Trophoblast cell (in vitro differentiated cells and primary cell): ENCODE data around the gene RNF19B.

Source experiments
- DNase-seq, 2 donors: peaks; one replicate each; pipeline ENCODE4 v3.0.0-alpha.2; 2016
- H2AFZ ChIP-seq: 2 replicates; pipeline ENCODE4 v1.6.1; 2013; ENCODE audit warnings: low read length, moderate library complexity, mild to moderate bottlenecking; ENCODE audit not compliant: insufficient read depth, poor library complexity
- H2AK5ac ChIP-seq: 2 replicates; pipeline ENCODE4 v1.6.1; 2013; ENCODE audit warnings: mild to moderate bottlenecking, low read length
- H2BK120ac ChIP-seq: 2 replicates; pipeline ENCODE4 v1.6.1; 2013; ENCODE audit warnings: low read length, mild to moderate bottlenecking, moderate library complexity; ENCODE audit not compliant: insufficient read depth, poor library complexity
- H2BK12ac ChIP-seq: 2 replicates; pipeline ENCODE4 v1.6.1; 2013; ENCODE audit warnings: mild to moderate bottlenecking, low read length, moderate library complexity
- H2BK5ac ChIP-seq: 2 replicates; pipeline ENCODE4 v1.6.1; 2013; ENCODE audit warnings: low read length, low read depth, moderate library complexity, mild to moderate bottlenecking; ENCODE audit not compliant: poor library complexity
- H3K14ac ChIP-seq: 2 replicates; pipeline ENCODE4 v1.6.1; 2013; ENCODE audit warnings: mild to moderate bottlenecking, low read length
- H3K18ac ChIP-seq: 2 replicates; pipeline ENCODE4 v1.6.1; 2013; ENCODE audit warnings: mild to moderate bottlenecking, low read length
- H3K23ac ChIP-seq: 2 replicates; pipeline ENCODE4 v1.6.1; 2013; ENCODE audit warnings: low read length
- H3K27ac ChIP-seq: 2 replicates; pipeline ENCODE4 v1.5.1; 2013; ENCODE audit warnings: low read depth, mild to moderate bottlenecking, inconsistent platforms, low read length, moderate library complexity
- H3K27me3 ChIP-seq: 2 replicates; pipeline ENCODE4 v1.6.1; 2013; ENCODE audit warnings: inconsistent platforms, mild to moderate bottlenecking, low read length, moderate library complexity; ENCODE audit not compliant: insufficient read depth
- H3K36me3 ChIP-seq, 2 experiments: 1 replicate in 1 of 2; 2 replicates in 1 of 2; pipeline ENCODE4 v1.6.1; 2013; ENCODE audit warnings: low read length in 2 of 2, mild to moderate bottlenecking in 2 of 2, moderate library complexity in 1 of 2; ENCODE audit not compliant: insufficient read depth in 2 of 2, control insufficient read depth in 1 of 2
- H3K4ac ChIP-seq: 2 replicates; pipeline ENCODE4 v1.6.1; 2013; ENCODE audit warnings: low read depth, mild to moderate bottlenecking, low read length, moderate library complexity
- H3K4me1 ChIP-seq, 2 experiments: 1 replicate in 1 of 2; 2 replicates in 1 of 2; pipeline ENCODE4 v1.6.1; 2013; ENCODE audit warnings: low read length in 2 of 2, mild to moderate bottlenecking in 2 of 2, moderate library complexity in 1 of 2; ENCODE audit not compliant: insufficient read depth in 2 of 2, control insufficient read depth in 1 of 2
- H3K4me2 ChIP-seq: 2 replicates; pipeline ENCODE4 v1.6.1; 2013; ENCODE audit warnings: inconsistent platforms, mild to moderate bottlenecking, low read length, moderate library complexity
- H3K4me3 ChIP-seq: 2 replicates; pipeline ENCODE4 v1.5.1; 2013; ENCODE audit warnings: mild to moderate bottlenecking, low read depth, low read length, inconsistent platforms
- H3K79me1 ChIP-seq: one replicate; pipeline ENCODE4 v1.6.1; 2013; ENCODE audit warnings: low read length
- H3K79me2 ChIP-seq: 2 replicates; pipeline ENCODE4 v1.6.1; 2013; ENCODE audit warnings: low read length, mild to moderate bottlenecking; ENCODE audit not compliant: control insufficient read depth, insufficient read depth, poor library complexity
- H3K9ac ChIP-seq: 2 replicates; pipeline ENCODE4 v1.6.1; 2013; ENCODE audit warnings: mild to moderate bottlenecking, low read length
- H3K9me3 ChIP-seq: 2 replicates; pipeline ENCODE4 v1.6.1; 2013; ENCODE audit warnings: low read depth, mild to moderate bottlenecking, control low read depth, inconsistent platforms, low read length; ENCODE audit not compliant: insufficient read depth
- H4K12ac ChIP-seq: 2 replicates; pipeline ENCODE4 v1.6.1; 2013; ENCODE audit warnings: low read depth, mild to moderate bottlenecking, low read length, moderate library complexity
- H4K8ac ChIP-seq: 2 replicates; pipeline ENCODE4 v1.6.1; 2013; ENCODE audit warnings: low read depth, mild to moderate bottlenecking, low read length, moderate library complexity
- H4K91ac ChIP-seq: one replicate; pipeline ENCODE4 v1.6.1; 2013; ENCODE audit warnings: low read depth, mild to moderate bottlenecking, low read length, moderate library complexity
- WGBS: extraction: QIAGEN DNeasy Blood & Tissue Kit; methylation state at CpG from one replicate; pipeline ENCODE4 v1.1.7; 2013; ENCODE audit warnings: missing lambda C conversion rate; ENCODE audit not compliant: insufficient read length, insufficient coverage; ENCODE audit errors: extremely low coverage; 5-methylcytosine and 5-hydroxymethylcytosine counted together

The RNF19B gene

DNA sequence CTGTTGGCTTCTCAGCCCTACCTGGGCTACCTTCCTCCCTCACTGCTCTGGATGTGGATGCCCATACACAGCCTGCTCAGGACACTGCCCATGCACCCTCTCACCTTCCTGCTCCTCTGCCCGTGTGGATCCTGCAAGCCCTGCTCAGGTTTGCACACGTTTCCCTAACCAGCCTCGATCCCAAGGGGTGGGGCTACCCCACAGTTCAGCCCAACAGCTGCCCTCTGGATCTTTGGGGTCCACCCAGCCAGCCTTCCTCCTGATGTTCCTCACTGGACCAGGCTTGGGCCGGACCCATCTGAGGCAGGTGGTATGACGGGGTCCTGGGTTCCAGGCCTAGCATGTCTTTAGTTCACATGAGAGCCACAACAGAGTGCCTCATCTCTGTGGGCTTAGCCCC lies 68.2 kb downstream of the RNF19B start:
- Histone ChIP-seq H2BK120ac (no peak overlapping the region), H2BK5ac (no peak overlapping the region), H3K14ac (no peak overlapping the region), H3K4ac (no peak overlapping the region), H3K4me2 (no peak overlapping the region), H3K79me2 (peaks cover 11% of the 10 kb centered on the region), H3K36me3 (peaks cover 27 to 28% of the 10 kb centered on the region in 2 experiments), H3K4me3 (no peak overlapping the region), H3K4me1 (peaks cover 34 to 47% of the 10 kb centered on the region in 2 experiments), H3K9ac (no peak overlapping the region), H3K79me1 (peaks cover 19% of the 10 kb centered on the region), H2AFZ (no peak overlapping the region), H4K8ac (no peak overlapping the region), H2BK12ac (peak overlapping the region; percentile 13), H2AK5ac (no peak overlapping the region), H4K12ac (no peak overlapping the region), H3K18ac (peak overlapping the region; percentile 26), H3K23ac (no peak overlapping the region), H4K91ac (no peak overlapping the region), H3K27ac (no peak overlapping the region), H3K27me3 (no peaks in the 10 kb centered on the region), H3K9me3 (peaks cover 3% of the 10 kb centered on the region)
- DNase-seq: no peak
- no CpG with 5 or more reads among the region's 5 CpGs for WGBS

GRCh38 chr1:32895325-32896215 lies 69.0 kb downstream of the RNF19B start:
- peaks cover 12% of the 10 kb centered on the region for H3K79me1 ChIP-seq
- no peak overlapping the region for H3K4ac ChIP-seq
- no peak overlapping the region for H4K91ac ChIP-seq
- H3K27me3 ChIP-seq: no peaks in the 10 kb centered on the region
- H2BK12ac ChIP-seq: no peak overlapping the region
- no peak overlapping the region for H3K23ac ChIP-seq
- peaks cover 5% of the 10 kb centered on the region for H3K79me2 ChIP-seq
- no peak overlapping the region for H2BK120ac ChIP-seq
- no peak overlapping the region for H4K8ac ChIP-seq
- no peak overlapping the region for H2AFZ ChIP-seq
- H3K27ac ChIP-seq: no peak overlapping the region
- H3K36me3 ChIP-seq: peaks cover 27 to 28% of the 10 kb centered on the region in 2 experiments
- H2AK5ac ChIP-seq: no peak overlapping the region
- no peak overlapping the region for H3K4me2 ChIP-seq
- no peak overlapping the region for H3K18ac ChIP-seq
- H3K4me1 ChIP-seq: peaks cover 31 to 43% of the 10 kb centered on the region in 2 experiments
- H3K9me3 ChIP-seq: peaks cover 3% of the 10 kb centered on the region
- WGBS: no CpG with 5 or more reads among the region's 26 CpGs
- H4K12ac ChIP-seq: no peak overlapping the region
- H3K14ac ChIP-seq: no peak overlapping the region
- H3K4me3 ChIP-seq: no peak overlapping the region
- H3K9ac ChIP-seq: no peak overlapping the region
- H2BK5ac ChIP-seq: no peak overlapping the region
- no peak for DNase-seq

GRCh38 chr1:32894681-32895080 lies 69.9 kb downstream of the RNF19B start:
- H2BK120ac ChIP-seq: no peak overlapping the region
- no peak overlapping the region for H3K18ac ChIP-seq
- no peak overlapping the region for H3K4me2 ChIP-seq
- no peak overlapping the region for H3K4me3 ChIP-seq
- no peak overlapping the region for H4K8ac ChIP-seq
- no peak for DNase-seq
- H2AK5ac ChIP-seq: no peak overlapping the region
- H2AFZ ChIP-seq: no peak overlapping the region
- H2BK12ac ChIP-seq: no peak overlapping the region
- H3K27me3 ChIP-seq: no peaks in the 10 kb centered on the region
- no peak overlapping the region for H3K23ac ChIP-seq
- no peak overlapping the region for H2BK5ac ChIP-seq
- no peak overlapping the region for H3K4ac ChIP-seq
- no peak overlapping the region for H3K14ac ChIP-seq
- peaks cover 3% of the 10 kb centered on the region for H3K9me3 ChIP-seq
- H4K12ac ChIP-seq: no peak overlapping the region
- H3K9ac ChIP-seq: no peak overlapping the region
- H3K27ac ChIP-seq: no peak overlapping the region
- WGBS: no CpG with 5 or more reads among the region's 6 CpGs
- peaks cover 24 to 35% of the 10 kb centered on the region in 2 experiments for H3K4me1 ChIP-seq
- peaks cover 9% of the 10 kb centered on the region for H3K79me1 ChIP-seq
- H3K79me2 ChIP-seq: peaks cover under 1% of the 10 kb centered on the region
- peaks cover 27 to 28% of the 10 kb centered on the region in 2 experiments for H3K36me3 ChIP-seq
- no peak overlapping the region for H4K91ac ChIP-seq

DNA sequence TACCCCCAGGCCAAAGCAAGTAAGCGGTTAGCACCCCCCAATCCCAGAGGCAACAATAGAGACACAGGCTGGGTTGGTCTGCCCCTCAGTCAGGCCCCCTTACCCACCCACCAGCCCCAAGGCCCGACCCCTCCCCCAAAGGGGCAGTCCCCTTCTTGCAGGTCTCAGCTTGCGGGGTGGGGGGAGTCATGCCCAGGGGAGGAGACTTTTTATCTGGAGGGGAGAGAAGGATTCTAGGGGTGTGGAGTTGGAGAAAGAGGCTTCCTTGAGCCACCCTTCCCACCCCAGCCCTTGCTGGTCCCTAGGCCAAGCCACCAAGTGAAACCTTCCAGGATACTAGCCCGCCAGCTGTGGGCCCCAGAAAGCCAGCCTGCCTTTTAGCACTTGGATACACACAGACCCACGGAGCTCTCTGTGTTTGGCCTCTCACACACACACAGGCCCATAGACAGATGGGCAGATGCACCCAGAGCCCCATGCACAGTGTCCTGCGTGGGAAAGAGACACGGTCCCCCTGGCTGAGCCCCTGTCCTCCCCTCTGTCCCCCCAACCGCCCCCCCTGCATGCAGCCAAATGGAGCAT lies 70.5 kb downstream of the RNF19B start:
- H4K8ac ChIP-seq: peak overlapping the region; percentile 4
- peaks cover 23 to 34% of the 10 kb centered on the region in 2 experiments for H3K4me1 ChIP-seq
- no peaks in the 10 kb centered on the region for H3K79me2 ChIP-seq
- H3K36me3 ChIP-seq: peaks cover 27 to 28% of the 10 kb centered on the region in 2 experiments
- H3K23ac ChIP-seq: no peak overlapping the region
- peak overlapping the region; percentile 45 for H3K14ac ChIP-seq
- H3K4me3 ChIP-seq: peak overlapping the region; percentile 33
- H4K91ac ChIP-seq: peak overlapping the region; percentile 30
- no CpG with 5 or more reads among the region's 8 CpGs for WGBS
- peak overlapping the region; percentile 2 for H2BK5ac ChIP-seq
- no peak overlapping the region for H3K4ac ChIP-seq
- DNase-seq: no peak
- peak overlapping the region; percentile 3 for H2AK5ac ChIP-seq
- peak overlapping the region; percentile 3 for H2BK120ac ChIP-seq
- no peak overlapping the region for H4K12ac ChIP-seq
- H3K27ac ChIP-seq: no peak overlapping the region
- peak overlapping the region; percentile 11 for H3K18ac ChIP-seq
- peaks cover 3% of the 10 kb centered on the region for H3K9me3 ChIP-seq
- H2AFZ ChIP-seq: no peak overlapping the region
- peak overlapping the region; percentile 31 for H3K9ac ChIP-seq
- no peaks in the 10 kb centered on the region for H3K27me3 ChIP-seq
- peak overlapping the region; percentile 72 for H3K4me2 ChIP-seq
- H2BK12ac ChIP-seq: no peak overlapping the region
- H3K79me1 ChIP-seq: peaks cover 9% of the 10 kb centered on the region
